H1 (cell line): Measurements from ENCODE around the gene HM13. TPM values are rescaled to one million over a fixed set of nuclear protein-coding genes. Genes with fewer than 3 reads are reported as not detected.
"Not testable (repeated sequence)": the region's sequence is repeated elsewhere in the genome, so short reads cannot be mapped to it uniquely, and the experiment has no call there.

Experiments used
- CTCF ChIA-PET: fragments of 300-600 bp; sonication (Branson Sonifier 250); formaldehyde crosslinking; loops from one replicate; lab custom pipeline; 2021; ENCODE audit not compliant: partially characterized antibody; lab: Charles Lee
- POLR2A ChIA-PET: fragments of 300-600 bp; sonication (Branson Sonifier 250); formaldehyde crosslinking; loops from one replicate; lab custom pipeline; 2021; ENCODE audit warnings: inconsistent platforms; ENCODE audit not compliant: partially characterized antibody; lab: Charles Lee
- DNase-seq, 2 experiments: peaks; one replicate each; pipeline versions ENCODE4 v3.0.0 to v3.0.0-alpha.2; 2010 to 2022; ENCODE audit warnings: low spot score in 2 of 2, low read depth in 1 of 2, mixed read lengths in 1 of 2
- FAIRE-seq: peaks from 2 replicates; lab custom pipeline; 2011; peaks lifted over from hg19 to GRCh38; lab: Jason Lieb, UNC
- H2AFZ ChIP-seq: 2 replicates; pipeline ENCODE4 v1.8.1; 2012; ENCODE audit warnings: low read length, inconsistent platforms
- H2AK5ac ChIP-seq: 2 replicates; pipeline ENCODE4 v1.6.1; 2013; ENCODE audit warnings: low read depth, low read length
- H2BK120ac ChIP-seq: replicated peaks from 2 replicates; pipeline ENCODE3; 2013; ENCODE audit warnings: low read depth, low read length, inconsistent platforms
- H2BK12ac ChIP-seq: 2 replicates; pipeline ENCODE4 v1.6.1; 2013; ENCODE audit warnings: low read depth, low read length
- H2BK15ac ChIP-seq: 2 replicates; pipeline ENCODE4 v1.6.1; 2013; ENCODE audit warnings: low read length
- H2BK20ac ChIP-seq: 2 replicates; pipeline ENCODE4 v1.6.1; 2013; ENCODE audit warnings: low read length
- H2BK5ac ChIP-seq: 2 replicates; pipeline ENCODE4 v1.6.1; 2013; ENCODE audit warnings: low read depth, low read length
- H3K14ac ChIP-seq: 2 replicates; pipeline ENCODE4 v1.6.1; 2013; ENCODE audit warnings: inconsistent platforms; ENCODE audit not compliant: insufficient read length
- H3K18ac ChIP-seq: 2 replicates; pipeline ENCODE4 v1.6.1; 2013; ENCODE audit warnings: low read length; ENCODE audit errors: extremely low read depth
- H3K23ac ChIP-seq: 2 replicates; pipeline ENCODE4 v1.6.1; 2013; ENCODE audit warnings: inconsistent platforms; ENCODE audit not compliant: insufficient read length
- H3K23me2 ChIP-seq: 2 replicates; pipeline ENCODE4 v1.6.1; 2013; ENCODE audit warnings: low read depth, low read length
- H3K27ac ChIP-seq: 2 replicates; pipeline ENCODE4 v1.6.1; 2011; ENCODE audit warnings: low read depth, low read length, inconsistent platforms
- H3K27me3 ChIP-seq, 4 experiments: replicated peaks in 1 of 4; 1 replicate in 1 of 4; 2 replicates in 3 of 4; pipeline versions ENCODE4 v1.6.1 to v1.8.1; 2011 to 2013; ENCODE audit warnings: low read length in 3 of 4, mild to moderate bottlenecking in 3 of 4, inconsistent platforms in 2 of 4, mixed read lengths in 2 of 4, moderate library complexity in 1 of 4; ENCODE audit not compliant: control insufficient read depth in 3 of 4, insufficient read depth in 3 of 4; ENCODE audit errors: extremely low read depth in 1 of 4
- H3K36me3 ChIP-seq, 4 experiments: 2 replicates each; pipeline versions ENCODE4 v1.6.1 to v1.8.1; 2011 to 2013; ENCODE audit warnings: mild to moderate bottlenecking in 4 of 4, low read length in 3 of 4, moderate library complexity in 2 of 4, control low read depth in 1 of 4, inconsistent platforms in 1 of 4; ENCODE audit not compliant: insufficient read depth in 4 of 4, control insufficient read depth in 2 of 4
- H3K4ac ChIP-seq: replicated peaks from 2 replicates; pipeline ENCODE3; 2013; ENCODE audit warnings: low read length, low read depth, mixed read lengths, inconsistent platforms; ENCODE audit not compliant: insufficient read length
- H3K4me1 ChIP-seq, 4 experiments: replicated peaks in 1 of 4; 1 replicate in 1 of 4; 2 replicates in 3 of 4; pipeline versions ENCODE4 v1.6.1 to v1.8.1; 2011 to 2013; ENCODE audit warnings: low read length in 3 of 4, inconsistent platforms in 2 of 4, mixed read lengths in 1 of 4; ENCODE audit not compliant: insufficient read depth in 4 of 4, control insufficient read depth in 3 of 4
- H3K4me2 ChIP-seq, 2 experiments: 2 replicates each; pipeline versions ENCODE4 v1.6.1 to v1.8.1; 2011 to 2013; ENCODE audit warnings: low read depth in 2 of 2, low read length in 2 of 2, control low read depth in 1 of 2, inconsistent platforms in 1 of 2, mild to moderate bottlenecking in 1 of 2; ENCODE audit not compliant: insufficient read depth in 1 of 2
- H3K4me3 ChIP-seq, 4 experiments: fragments of 200-600, 300-600 bp in 1 of 4; sonication (generic), shearing (Covaris generic), sonication (Bioruptor Twin) in 1 of 4; 2 replicates each; pipeline versions ENCODE4 v1.5.1 to v1.8.1; 2011 to 2016; ENCODE audit warnings: low read length in 4 of 4, low read depth in 3 of 4, control low read depth in 2 of 4, inconsistent platforms in 2 of 4, mild to moderate bottlenecking in 2 of 4, mixed read lengths in 1 of 4, moderate library complexity in 1 of 4; ENCODE audit not compliant: insufficient read depth in 2 of 4; ENCODE audit errors: extremely low read depth in 1 of 4
- H3K56ac ChIP-seq: replicated peaks from 2 replicates; pipeline ENCODE3; 2013; ENCODE audit warnings: low read depth, mild to moderate bottlenecking, mixed read lengths, low read length, inconsistent platforms; ENCODE audit not compliant: insufficient read length
- H3K79me1 ChIP-seq: 2 replicates; pipeline ENCODE4 v1.6.1; 2013; ENCODE audit warnings: low read depth, low read length, control low read depth
- H3K79me2 ChIP-seq, 2 experiments: 2 replicates each; pipeline versions ENCODE4 v1.6.1 to v1.8.1; 2012 to 2013; ENCODE audit warnings: low read length in 2 of 2, mild to moderate bottlenecking in 2 of 2, inconsistent platforms in 1 of 2; ENCODE audit not compliant: insufficient read depth in 2 of 2, control insufficient read depth in 1 of 2
- H3K9ac ChIP-seq, 4 experiments: replicated peaks in 1 of 4; 1 replicate in 1 of 4; 2 replicates in 3 of 4; pipeline versions ENCODE4 v1.6.1 to v1.8.1; 2011 to 2013; ENCODE audit warnings: low read depth in 3 of 4, low read length in 3 of 4, control low read depth in 2 of 4, mild to moderate bottlenecking in 2 of 4, moderate library complexity in 2 of 4, inconsistent platforms in 1 of 4; ENCODE audit errors: extremely low read depth in 1 of 4
- H3K9me3 ChIP-seq, 2 experiments: 2 replicates each; pipeline versions ENCODE4 v1.6.1 to v1.8.1; 2012 to 2013; ENCODE audit warnings: mild to moderate bottlenecking in 2 of 2, moderate library complexity in 2 of 2, control low read depth in 1 of 2, inconsistent platforms in 1 of 2, low read depth in 1 of 2, low read length in 1 of 2, mixed read lengths in 1 of 2; ENCODE audit not compliant: insufficient read depth in 2 of 2
- H4K20me1 ChIP-seq, 2 experiments: replicated peaks in 1 of 2; 2 replicates each; pipeline versions ENCODE3 to v1.8.1; 2011 to 2013; ENCODE audit warnings: inconsistent platforms in 2 of 2, low read length in 2 of 2, mild to moderate bottlenecking in 1 of 2; ENCODE audit not compliant: insufficient read depth in 2 of 2, control insufficient read depth in 1 of 2
- H4K5ac ChIP-seq: 2 replicates; pipeline ENCODE4 v1.6.1; 2013; ENCODE audit warnings: low read length, low read depth, mixed read lengths, inconsistent platforms; ENCODE audit not compliant: insufficient read length
- H4K8ac ChIP-seq: 2 replicates; pipeline ENCODE4 v1.8.0; 2013; ENCODE audit warnings: mild to moderate bottlenecking, moderate library complexity, low read length, inconsistent platforms; ENCODE audit not compliant: insufficient read depth; ENCODE audit errors: extremely low read depth
- H4K91ac ChIP-seq: replicated peaks from 2 replicates; pipeline ENCODE3; 2013; ENCODE audit warnings: low read length, mixed read lengths, inconsistent platforms; ENCODE audit not compliant: insufficient read length
- CEBPB ChIP-seq: IDR thresholded peaks from 2 replicates; pipeline ENCODE4 v1.6.1; 2012; ENCODE audit warnings: low read depth, low read length
- KDM1A ChIP-seq: fragments of 200-600, 300-600 bp; sonication (generic); IDR thresholded peaks from 2 replicates; pipeline ENCODE4 v1.7.1; 2016; ENCODE audit warnings: mild to moderate bottlenecking, low read length, borderline replicate concordance
- WGBS, 2 experiments: shearing (Covaris generic) in 1 of 2; methylation state at CpG; one replicate each; pipeline versions ENCODE4 v1.1.6 to v1.1.7; 2013 to 2015; ENCODE audit warnings: low lambda C conversion rate in 2 of 2, mixed read lengths in 2 of 2, inconsistent platforms in 1 of 2, low coverage in 1 of 2, missing lambda C conversion rate in 1 of 2; ENCODE audit not compliant: insufficient replicate concordance in 2 of 2, insufficient coverage in 1 of 2, insufficient read length in 1 of 2; ENCODE audit errors: extremely low coverage in 1 of 2, missing lambda C conversion rate in 1 of 2; 5-methylcytosine and 5-hydroxymethylcytosine counted together
- polyA plus RNA-seq, 7 experiments: library from polyadenylated mRNA; depleted of rRNA in 3 of 7; stranded (reverse) in 5 of 7; unstranded in 2 of 7; fragments of >200 nt in 5 of 7; fragments of 200-250 nt in 2 of 7; gene quantifications; 1 replicate in 5 of 7; 2 replicates in 1 of 7; 4 replicates in 1 of 7; pipeline versions ENCODE4 v1.2.1 to v1.2.3, GENCODE V29; 2011 to 2013; ENCODE audit warnings: missing spikeins in 2 of 7, mixed read lengths in 2 of 7
- total RNA-seq: library from RNA; stranded (reverse); fragmentation: NEBNext Ultra II Directional; extraction: Animal tissue kit (Norgen Biotek cat#: 25700); gene quantifications from 2 replicates; pipeline ENCODE4 v1.2.1, GENCODE V29; 2021

The HM13 gene
- total and polyA plus RNA-seq, 2 of the 8 experiments (the other 6 are each of a cell fraction or from before 2014, with no cell fraction given): 118 to 183 TPM

- not testable (repeated sequence) for H3K9ac ChIP-seq, H3K23me2 ChIP-seq, H2BK15ac ChIP-seq, H4K5ac ChIP-seq, H4K20me1 ChIP-seq, FAIRE-seq, DNase-seq, H2AFZ ChIP-seq, H4K8ac ChIP-seq, H3K9me3 ChIP-seq, H3K79me1 ChIP-seq, H3K14ac ChIP-seq, H3K56ac ChIP-seq, H3K23ac ChIP-seq, H2AK5ac ChIP-seq, H3K4me3 ChIP-seq, H3K4me2 ChIP-seq, H3K36me3 ChIP-seq, H3K79me2 ChIP-seq, H3K27me3 ChIP-seq
- H3K18ac ChIP-seq: peak overlapping the region; percentile 2
- peak overlapping the region; percentile 93 for H3K4ac ChIP-seq
- CTCF ChIA-PET: interaction anchor here (0.9 to 30.5 kb wide), 8 partner anchors 11 to 144 kb away, joined by 3 to 1559 read pairs (median 5); partner anchors contain the start of gene ID1
- peak overlapping the region; percentile 97; the same call in 1 of the 2 replicates for H2BK20ac ChIP-seq
- POLR2A ChIA-PET: interaction anchor here (0.9 to 24.3 kb wide), 6 partner anchors 8 to 27 kb away, joined by 3 to 1033 read pairs (median 6); partner anchors contain the start of gene ID1
- 93% methylated on average over 16 of the region's 17 CpGs; no CpG with 5 or more reads in 1 of the 2 experiments for WGBS, 2 experiments
- H3K27ac ChIP-seq: peak overlapping the region; percentile 38; the same call in 1 of the 2 replicates
- H2BK5ac ChIP-seq: peak overlapping the region; percentile 89; the same call in 1 of the 2 replicates
- H2BK12ac ChIP-seq: peak overlapping the region; percentile 60
- peak overlapping the region; percentile 52 for H2BK120ac ChIP-seq
- TF ChIP-seq CEBPB (peak; percentile 79; the same call in 1 of the 2 replicates), KDM1A (peak; percentile 13; the same call in 1 of the 2 replicates)
- peak overlapping the region; percentile 91 for H4K91ac ChIP-seq
- peaks cover 9 to 15% (median 10%) of the 10 kb centered on the region in 4 experiments for H3K4me1 ChIP-seq
Measured at GRCh38 chr20:31579941-31580651, 65.9 kb downstream of the HM13 start.
